Endothelial cell (in vitro differentiated cells): Measurements from ENCODE around the gene MAT2A. TPM values are rescaled to one million over a fixed set of nuclear protein-coding genes. Genes with fewer than 3 reads are reported as not detected.

ENCODE experiments used
- DNase-seq: peaks from one replicate; pipeline ENCODE4 v3.0.0; 2021; ENCODE audit warnings: low spot score
- H3K27ac Mint-ChIP-seq: one replicate; pipeline ENCODE4 v1.8.0; 2021; ENCODE audit warnings: mixed read lengths, inconsistent platforms; ENCODE audit not compliant: unreplicated experiment
- H3K27me3 Mint-ChIP-seq: one replicate; pipeline ENCODE4 v1.8.0; 2021; ENCODE audit warnings: mild to moderate bottlenecking, moderate library complexity, mixed read lengths, inconsistent platforms; ENCODE audit not compliant: unreplicated experiment
- H3K36me3 Mint-ChIP-seq: one replicate; pipeline ENCODE4 v1.8.0; 2021; ENCODE audit warnings: mild to moderate bottlenecking, low read depth, mixed read lengths, inconsistent platforms; ENCODE audit not compliant: unreplicated experiment
- H3K4me1 Mint-ChIP-seq: one replicate; pipeline ENCODE4 v1.8.0; 2021; ENCODE audit warnings: mild to moderate bottlenecking, mixed read lengths, inconsistent platforms; ENCODE audit not compliant: unreplicated experiment
- H3K4me3 Mint-ChIP-seq: one replicate; pipeline ENCODE4 v1.8.0; 2021; ENCODE audit warnings: mild to moderate bottlenecking, mixed read lengths, inconsistent platforms; ENCODE audit not compliant: unreplicated experiment
- H3K9me3 Mint-ChIP-seq: one replicate; pipeline ENCODE4 v1.8.0; 2021; ENCODE audit warnings: mixed read lengths, inconsistent platforms; ENCODE audit not compliant: unreplicated experiment
- total RNA-seq: library from RNA; stranded (reverse); fragmentation: NEBNext Ultra II Directional; extraction: Animal tissue kit (Norgen Biotek cat#: 25700); gene quantifications from one replicate; pipeline ENCODE4 v1.2.1, GENCODE V29; 2021; ENCODE audit not compliant: unreplicated experiment
- TF ChIP-seq, protein P1 (sequence below): fragments of 200-600 bp; sonication (generic); IDR thresholded peaks from one replicate; pipeline ENCODE4 v1.5.0; 2021; ENCODE audit warnings: antibody characterized with exemption; ENCODE audit not compliant: unreplicated experiment

The MAT2A gene
- total RNA-seq, 1 donor from 2014 or later = 151 TPM

DNA sequence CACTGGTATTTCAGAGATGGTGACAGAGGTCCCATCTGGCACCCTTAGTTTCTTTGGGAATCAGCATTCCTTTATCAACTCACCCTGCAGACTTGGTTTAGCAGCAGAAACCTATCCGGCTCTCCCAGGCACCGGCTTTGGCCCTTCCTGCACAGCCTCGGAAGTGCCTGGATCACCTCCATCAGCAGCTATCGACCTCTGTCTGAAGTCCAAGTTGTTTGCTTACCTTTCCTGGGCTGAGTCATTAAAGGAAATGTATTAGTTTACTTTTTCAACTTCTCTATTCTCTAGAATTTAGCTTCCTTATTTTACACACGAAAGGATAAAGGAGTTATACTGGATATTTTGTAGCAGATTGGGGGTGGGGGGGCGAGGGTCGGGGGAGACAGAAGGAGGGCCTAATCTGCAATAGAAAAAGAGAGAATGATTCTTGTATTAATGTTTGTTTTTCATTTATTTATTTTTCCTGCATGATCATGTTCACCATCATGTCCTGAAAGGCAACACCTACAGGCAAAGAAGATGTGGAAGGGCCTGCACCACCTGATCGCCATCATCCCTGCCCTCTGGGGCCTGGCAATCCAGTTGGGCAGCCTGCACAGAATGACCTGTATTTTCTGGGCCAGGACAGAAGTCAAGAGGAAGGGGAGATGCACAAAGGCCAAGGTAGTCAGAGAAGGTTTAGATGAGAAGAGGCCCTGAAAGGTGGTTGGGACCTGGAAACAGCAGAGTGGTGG is 22.1 kb upstream of the MAT2A start:
- TF ChIP-seq, protein P1, sequence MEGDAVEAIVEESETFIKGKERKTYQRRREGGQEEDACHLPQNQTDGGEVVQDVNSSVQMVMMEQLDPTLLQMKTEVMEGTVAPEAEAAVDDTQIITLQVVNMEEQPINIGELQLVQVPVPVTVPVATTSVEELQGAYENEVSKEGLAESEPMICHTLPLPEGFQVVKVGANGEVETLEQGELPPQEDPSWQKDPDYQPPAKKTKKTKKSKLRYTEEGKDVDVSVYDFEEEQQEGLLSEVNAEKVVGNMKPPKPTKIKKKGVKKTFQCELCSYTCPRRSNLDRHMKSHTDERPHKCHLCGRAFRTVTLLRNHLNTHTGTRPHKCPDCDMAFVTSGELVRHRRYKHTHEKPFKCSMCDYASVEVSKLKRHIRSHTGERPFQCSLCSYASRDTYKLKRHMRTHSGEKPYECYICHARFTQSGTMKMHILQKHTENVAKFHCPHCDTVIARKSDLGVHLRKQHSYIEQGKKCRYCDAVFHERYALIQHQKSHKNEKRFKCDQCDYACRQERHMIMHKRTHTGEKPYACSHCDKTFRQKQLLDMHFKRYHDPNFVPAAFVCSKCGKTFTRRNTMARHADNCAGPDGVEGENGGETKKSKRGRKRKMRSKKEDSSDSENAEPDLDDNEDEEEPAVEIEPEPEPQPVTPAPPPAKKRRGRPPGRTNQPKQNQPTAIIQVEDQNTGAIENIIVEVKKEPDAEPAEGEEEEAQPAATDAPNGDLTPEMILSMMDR = no peak
- no peak for DNase-seq
- Mint-ChIP-seq H3K9me3 (no peaks in the 10 kb centered on the region), H3K4me1 (no peaks in the 10 kb centered on the region), H3K36me3 (no peaks in the 10 kb centered on the region), H3K27me3 (peaks cover 2% of the 10 kb centered on the region), H3K4me3 (no peak overlapping the region), H3K27ac (no peak overlapping the region)

GRCh38 chr2:85522090-85522647 is 16.8 kb upstream of the MAT2A start:
- TF ChIP-seq, protein P1 = no peak
- Mint-ChIP-seq H3K4me3 (no peak overlapping the region), H3K9me3 (no peaks in the 10 kb centered on the region)

DNA sequence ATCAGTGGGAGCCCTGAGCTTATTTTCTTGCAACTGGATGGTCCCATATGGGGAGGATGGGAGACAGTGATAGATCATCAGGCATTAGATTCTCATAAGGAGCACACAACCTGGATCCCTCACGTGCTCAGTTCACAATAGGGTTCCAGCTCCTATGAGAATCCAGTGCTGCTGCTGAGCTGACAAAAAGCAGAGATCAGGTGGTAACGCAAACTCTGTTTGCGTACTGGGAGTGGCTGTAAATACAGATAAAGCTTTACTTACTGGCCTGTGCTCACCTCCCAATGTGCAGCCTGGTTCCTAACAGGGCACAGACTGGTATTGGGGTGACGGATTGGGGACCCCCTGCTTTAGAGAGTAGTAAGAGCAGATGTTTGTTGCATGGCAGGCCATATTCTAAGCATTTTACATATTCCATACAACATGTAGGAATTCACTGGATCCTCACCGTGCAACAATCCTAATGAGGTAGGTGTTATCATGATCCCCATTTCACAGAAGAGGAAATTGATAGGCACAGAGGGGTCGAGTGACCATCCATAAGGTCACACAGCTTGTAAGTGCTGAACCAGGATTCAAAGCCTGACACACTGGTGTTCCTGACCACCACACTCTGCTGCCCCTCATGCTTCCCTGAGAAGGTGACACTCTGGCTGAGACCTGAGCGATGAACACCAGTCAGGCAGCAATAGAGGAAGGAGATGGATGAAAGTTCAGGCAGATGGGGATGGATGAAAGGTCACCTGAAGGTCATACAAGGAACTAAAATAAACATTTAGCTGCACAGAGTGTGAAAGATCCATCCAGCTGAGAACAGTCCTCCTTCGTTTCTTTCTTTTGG is 15.7 kb upstream of the MAT2A start:
- H3K27ac Mint-ChIP-seq = no peak overlapping the region
- H3K36me3 Mint-ChIP-seq = no peaks in the 10 kb centered on the region
- TF ChIP-seq, protein P1 = no peak

More at GRCh38 chr2:85522090-85522647, 16.8 kb upstream of the MAT2A start:
- H3K27me3 Mint-ChIP-seq = peaks cover 4% of the 10 kb centered on the region
- no peak for DNase-seq
- H3K36me3 Mint-ChIP-seq = no peaks in the 10 kb centered on the region
- H3K4me1 Mint-ChIP-seq = peaks cover 7% of the 10 kb centered on the region
- no peak overlapping the region for H3K27ac Mint-ChIP-seq

GRCh38 chr2:85523903-85524335 is 15.0 kb upstream of the MAT2A start:
- DNase-seq = no peak
- Mint-ChIP-seq H3K36me3 (no peaks in the 10 kb centered on the region), H3K27ac (no peak overlapping the region), H3K27me3 (peaks cover 2% of the 10 kb centered on the region), H3K9me3 (no peaks in the 10 kb centered on the region), H3K4me1 (peaks cover 7% of the 10 kb centered on the region), H3K4me3 (no peak overlapping the region)
- TF ChIP-seq, protein P1 = no peak

More for the DNA sequence above, 15.7 kb upstream of the MAT2A start:
- H3K4me3 Mint-ChIP-seq = no peak overlapping the region
- H3K9me3 Mint-ChIP-seq = no peaks in the 10 kb centered on the region
- peaks cover 7% of the 10 kb centered on the region for H3K4me1 Mint-ChIP-seq
- H3K27me3 Mint-ChIP-seq = peaks cover 3% of the 10 kb centered on the region
- no peak for DNase-seq
